LNCaP clone FGC (cell line): Measurements from ENCODE around the gene ZBTB32.

Experiments
- DNase-seq: peaks from one replicate; pipeline ENCODE4 v3.0.0-alpha.2; 2011; ENCODE audit warnings: low read depth
- H3K4me3 ChIP-seq: 2 replicates; pipeline ENCODE4 v1.5.1; 2011; ENCODE audit warnings: mild to moderate bottlenecking, low read depth, low read length, control low read depth
- TF ChIP-seq, protein P1 (sequence below): IDR thresholded peaks from 2 replicates; pipeline ENCODE4 v1.5.1; 2012; ENCODE audit warnings: mild to moderate bottlenecking; ENCODE audit not compliant: control insufficient read depth, insufficient read depth; ENCODE audit errors: extremely low read depth

The ZBTB32 gene

DNA sequence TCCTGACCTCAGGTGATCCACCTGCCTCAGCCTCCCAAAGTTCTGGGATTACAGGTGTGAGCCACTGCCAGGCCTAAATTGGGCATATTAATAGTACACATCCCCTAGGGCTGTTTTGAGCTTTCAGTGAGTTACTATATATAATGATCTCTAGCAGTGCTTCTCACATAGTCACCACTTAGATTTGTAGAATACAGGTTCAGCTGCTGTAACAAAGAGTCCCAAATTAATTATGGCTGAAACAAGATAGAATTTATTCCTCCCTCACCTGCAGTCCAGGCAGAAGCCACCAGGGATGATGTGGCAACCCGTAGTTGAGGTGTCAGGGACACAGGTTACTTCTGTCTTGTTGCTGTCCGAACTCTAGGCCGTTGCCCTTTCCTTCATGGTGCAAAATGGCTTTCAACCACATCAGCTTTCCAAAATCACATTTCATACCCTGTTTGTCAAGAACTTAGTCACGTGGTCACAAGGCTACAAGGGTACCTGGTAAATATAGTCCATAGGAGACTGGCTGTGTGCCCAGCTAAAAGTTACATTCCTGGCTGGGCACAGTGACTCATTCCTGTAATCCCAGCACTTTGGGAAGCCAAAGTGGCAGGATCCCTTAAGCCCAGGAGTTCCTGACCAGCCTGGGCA lies 56.5 kb downstream of the ZBTB32 start:
- no peak overlapping the region for H3K4me3 ChIP-seq
- no peak for DNase-seq
- TF ChIP-seq, protein P1, sequence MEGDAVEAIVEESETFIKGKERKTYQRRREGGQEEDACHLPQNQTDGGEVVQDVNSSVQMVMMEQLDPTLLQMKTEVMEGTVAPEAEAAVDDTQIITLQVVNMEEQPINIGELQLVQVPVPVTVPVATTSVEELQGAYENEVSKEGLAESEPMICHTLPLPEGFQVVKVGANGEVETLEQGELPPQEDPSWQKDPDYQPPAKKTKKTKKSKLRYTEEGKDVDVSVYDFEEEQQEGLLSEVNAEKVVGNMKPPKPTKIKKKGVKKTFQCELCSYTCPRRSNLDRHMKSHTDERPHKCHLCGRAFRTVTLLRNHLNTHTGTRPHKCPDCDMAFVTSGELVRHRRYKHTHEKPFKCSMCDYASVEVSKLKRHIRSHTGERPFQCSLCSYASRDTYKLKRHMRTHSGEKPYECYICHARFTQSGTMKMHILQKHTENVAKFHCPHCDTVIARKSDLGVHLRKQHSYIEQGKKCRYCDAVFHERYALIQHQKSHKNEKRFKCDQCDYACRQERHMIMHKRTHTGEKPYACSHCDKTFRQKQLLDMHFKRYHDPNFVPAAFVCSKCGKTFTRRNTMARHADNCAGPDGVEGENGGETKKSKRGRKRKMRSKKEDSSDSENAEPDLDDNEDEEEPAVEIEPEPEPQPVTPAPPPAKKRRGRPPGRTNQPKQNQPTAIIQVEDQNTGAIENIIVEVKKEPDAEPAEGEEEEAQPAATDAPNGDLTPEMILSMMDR: no peak

DNA sequence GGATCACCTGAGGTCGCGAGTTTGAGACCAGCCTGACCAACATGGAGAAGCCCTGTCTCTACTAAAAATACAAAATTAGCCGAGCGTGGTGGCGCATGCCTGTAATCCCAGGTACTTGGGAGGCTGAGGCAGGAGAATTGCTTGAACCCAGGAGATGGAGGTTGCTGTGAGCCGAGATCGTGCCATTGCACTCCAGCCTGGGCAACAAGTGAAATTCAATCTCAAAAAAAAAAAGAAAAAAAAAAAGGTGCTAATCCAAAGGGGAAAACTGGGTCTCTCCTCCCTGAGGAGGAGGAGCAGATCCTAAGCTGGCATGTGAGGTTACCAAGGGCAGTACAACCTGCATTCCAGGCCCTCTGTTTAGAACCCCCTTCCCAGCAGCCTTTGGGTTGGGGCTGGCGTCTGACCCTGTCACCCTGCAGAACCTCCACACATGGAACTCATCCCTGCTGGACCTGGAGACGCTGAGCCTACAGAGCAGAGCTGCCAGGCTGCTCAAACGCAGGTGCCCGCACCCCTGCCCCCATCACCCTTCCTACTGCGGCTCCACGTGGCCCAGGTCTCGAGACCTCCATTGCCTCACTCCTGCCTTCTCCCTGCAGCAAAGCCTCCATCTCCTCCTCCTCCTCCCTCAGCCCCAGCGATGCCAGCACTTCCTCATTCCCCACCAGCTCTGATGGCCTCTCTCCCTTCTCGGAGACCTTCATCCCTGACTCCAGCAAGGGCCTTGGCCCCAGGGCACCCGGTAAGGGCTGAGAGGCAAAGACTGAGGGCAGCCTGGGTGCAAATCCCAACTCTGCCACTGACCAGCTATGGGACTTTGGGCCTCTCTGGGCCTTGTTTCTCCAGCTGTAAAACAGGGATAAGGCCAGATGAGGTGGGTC lies 60.3 kb downstream of the ZBTB32 start:
- TF ChIP-seq, protein P1: no peak
- DNase-seq: no peak
- H3K4me3 ChIP-seq: no peak overlapping the region
